ENCODE data around the gene BPIFB6. TPM values are rescaled to one million over a fixed set of nuclear protein-coding genes. Genes with fewer than 3 reads are reported as not detected.
"Not testable (repeated sequence)": the region's sequence is repeated elsewhere in the genome, so short reads cannot be mapped to it uniquely, and the experiment has no call there.

Gene BPIFB6
- total RNA-seq, 1 donor from 2014 or later = not detected

DNA sequence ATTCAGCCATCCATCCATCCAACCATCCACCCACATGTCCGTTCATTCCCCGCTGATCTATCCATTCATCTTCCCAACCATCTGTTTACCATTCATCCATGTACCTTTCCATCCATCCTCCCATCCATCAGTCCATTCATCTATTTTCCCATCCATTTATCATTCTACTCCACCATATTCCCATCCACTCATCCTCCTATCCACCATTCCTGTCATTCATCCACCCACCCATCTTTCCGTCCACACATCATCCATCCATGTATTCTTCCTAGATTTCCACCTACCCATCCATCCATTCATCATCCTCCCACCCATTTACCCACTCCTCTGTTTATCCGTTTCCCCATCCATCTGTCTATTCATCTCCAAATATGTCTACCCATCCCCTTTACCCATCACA, 6.8 kb downstream of the BPIFB6 start:
- H3K9me3 Mint-ChIP-seq (ENCODE audit: low read depth) = peaks cover 2% of the 10 kb centered on the region
- no peak overlapping the region for H3K27ac Mint-ChIP-seq (ENCODE audit: unreplicated experiment)
- no peaks in the 10 kb centered on the region for H3K4me1 Mint-ChIP-seq (ENCODE audit: low read depth)
- DNase-seq (ENCODE audit: low spot score) = no peak
- peaks cover 33% of the 10 kb centered on the region for H3K27me3 Mint-ChIP-seq (ENCODE audit: low read depth)
- no peak overlapping the region for H3K4me3 Mint-ChIP-seq (ENCODE audit: unreplicated experiment)
- no peak for TF ChIP-seq CTCF (IDR thresholded peaks at IDR 0.05)
- no peaks in the 10 kb centered on the region for H3K36me3 Mint-ChIP-seq (ENCODE audit: low read depth)

DNA sequence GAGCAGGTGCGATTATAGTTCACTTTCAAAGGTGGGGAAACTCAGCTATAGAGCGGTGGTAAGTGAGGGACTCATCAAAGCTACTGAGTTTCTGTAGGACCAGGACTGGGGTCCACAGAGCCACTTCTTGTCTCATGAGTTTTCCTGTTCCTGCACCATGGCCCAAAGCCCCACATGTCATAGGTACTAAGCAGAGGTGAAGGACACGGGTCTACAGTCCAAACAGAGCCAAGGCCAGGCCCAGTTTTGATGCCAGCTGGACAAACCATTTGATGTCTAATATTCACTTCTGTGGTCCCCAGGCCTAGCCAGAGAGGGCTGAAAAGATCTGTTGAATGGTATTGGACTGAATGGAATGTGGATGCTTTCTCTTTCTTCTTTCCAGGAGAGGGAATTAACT, 11.0 kb downstream of the BPIFB6 start:
- H3K36me3 Mint-ChIP-seq (ENCODE audit: low read depth) = peaks cover 6% of the 10 kb centered on the region
- TF ChIP-seq CTCF (IDR thresholded peaks at IDR 0.05) = no peak
- no peak for DNase-seq (ENCODE audit: low spot score)
- peaks cover 30% of the 10 kb centered on the region for H3K27me3 Mint-ChIP-seq (ENCODE audit: low read depth)
- no peak overlapping the region for H3K27ac Mint-ChIP-seq (ENCODE audit: unreplicated experiment)
- peaks cover 17% of the 10 kb centered on the region for H3K9me3 Mint-ChIP-seq (ENCODE audit: low read depth)
- no peaks in the 10 kb centered on the region for H3K4me1 Mint-ChIP-seq (ENCODE audit: low read depth)
- H3K4me3 Mint-ChIP-seq (ENCODE audit: unreplicated experiment) = no peak overlapping the region

DNA sequence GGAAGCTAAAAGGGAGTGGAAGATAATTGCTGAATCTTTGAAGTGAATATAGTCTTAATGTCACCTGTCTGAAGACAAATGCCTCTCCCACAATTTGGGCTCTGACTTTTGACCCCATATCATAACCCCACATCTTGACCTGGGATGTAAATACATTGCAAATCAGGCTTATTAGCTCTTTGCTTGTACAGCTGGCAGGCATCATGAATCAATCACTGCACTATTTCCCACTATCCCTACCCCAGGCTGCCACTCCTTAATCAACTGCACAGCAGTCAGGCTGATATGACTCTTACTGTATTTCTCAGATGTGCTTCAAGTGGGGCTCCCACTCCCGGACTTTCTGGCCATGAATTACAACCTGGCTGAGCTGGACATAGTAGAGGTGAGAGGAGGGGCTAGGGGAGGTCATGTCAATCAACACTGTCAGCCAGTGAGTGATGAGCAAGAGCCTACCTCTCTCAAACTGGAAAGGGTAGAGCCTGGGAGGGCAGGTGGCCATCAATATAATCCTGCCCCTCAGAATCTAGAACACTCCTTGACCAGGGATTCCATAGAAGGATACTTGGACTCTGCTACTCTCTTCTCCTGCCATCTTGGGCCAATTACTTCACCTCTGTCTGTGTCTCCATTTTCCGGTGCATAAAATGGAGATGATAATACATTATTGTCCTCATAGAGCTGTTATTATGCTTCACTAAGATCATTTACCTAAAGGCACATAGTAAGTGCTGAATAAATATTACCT, 11.7 kb downstream of the BPIFB6 start:
- H3K27me3 Mint-ChIP-seq (ENCODE audit: low read depth) = peaks cover 24% of the 10 kb centered on the region
- peaks cover 17% of the 10 kb centered on the region for H3K9me3 Mint-ChIP-seq (ENCODE audit: low read depth)
- H3K27ac Mint-ChIP-seq (ENCODE audit: unreplicated experiment) = no peak overlapping the region
- H3K36me3 Mint-ChIP-seq (ENCODE audit: low read depth) = peaks cover 6% of the 10 kb centered on the region
- no peak for DNase-seq (ENCODE audit: low spot score)
- TF ChIP-seq CTCF (IDR thresholded peaks at IDR 0.05) = no peak
- H3K4me3 Mint-ChIP-seq (ENCODE audit: unreplicated experiment) = no peak overlapping the region
- no peaks in the 10 kb centered on the region for H3K4me1 Mint-ChIP-seq (ENCODE audit: low read depth)

DNA sequence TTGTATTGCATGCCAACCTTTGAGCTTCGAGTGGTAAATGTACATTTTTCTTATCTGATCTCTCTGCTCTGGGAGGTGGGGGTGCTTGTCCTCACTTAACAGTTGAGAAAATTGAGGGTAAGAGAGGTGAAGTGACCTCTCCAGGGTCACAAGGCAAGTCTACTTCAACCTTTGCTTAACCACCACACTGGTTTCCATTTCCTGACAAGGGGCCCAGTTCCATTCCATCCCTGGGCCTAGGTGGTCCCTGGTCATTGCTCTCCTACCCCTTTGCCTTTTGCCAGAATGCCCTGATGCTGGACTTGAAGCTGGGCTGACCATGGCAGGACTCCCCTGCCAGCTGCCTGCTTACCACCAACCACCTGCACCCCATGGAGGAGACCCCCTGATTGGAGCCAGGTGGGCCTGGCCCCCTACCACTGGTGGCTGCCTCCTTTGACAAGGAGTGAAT, 12.3 kb downstream of the BPIFB6 start:
- peaks cover 17% of the 10 kb centered on the region for H3K9me3 Mint-ChIP-seq (ENCODE audit: low read depth)
- no peak overlapping the region for H3K4me3 Mint-ChIP-seq (ENCODE audit: unreplicated experiment)
- H3K36me3 Mint-ChIP-seq (ENCODE audit: low read depth) = peaks cover 6% of the 10 kb centered on the region
- no peak overlapping the region for H3K27ac Mint-ChIP-seq (ENCODE audit: unreplicated experiment)
- TF ChIP-seq CTCF (IDR thresholded peaks at IDR 0.05) = no peak
- peaks cover 19% of the 10 kb centered on the region for H3K27me3 Mint-ChIP-seq (ENCODE audit: low read depth)
- no peak for DNase-seq (ENCODE audit: low spot score)
- H3K4me1 Mint-ChIP-seq (ENCODE audit: low read depth) = no peaks in the 10 kb centered on the region

GRCh38 chr20:33045129-33045721, 13.8 kb downstream of the BPIFB6 start:
- not testable (repeated sequence) for H3K4me3 Mint-ChIP-seq (ENCODE audit: unreplicated experiment); H3K4me1 Mint-ChIP-seq (ENCODE audit: low read depth); H3K27ac Mint-ChIP-seq (ENCODE audit: unreplicated experiment); H3K36me3 Mint-ChIP-seq (ENCODE audit: low read depth); DNase-seq (ENCODE audit: low spot score); H3K27me3 Mint-ChIP-seq (ENCODE audit: low read depth)
- peaks cover 17% of the 10 kb centered on the region for H3K9me3 Mint-ChIP-seq (ENCODE audit: low read depth)

All from chondrocyte (in vitro differentiated cells).